LNCaP clone FGC (cell line): Measurements from ENCODE around the gene GRAMD1A.

Source experiments
- DNase-seq: peaks from one replicate; pipeline ENCODE4 v3.0.0-alpha.2; 2011; ENCODE audit warnings: low read depth
- H3K4me3 ChIP-seq: 2 replicates; pipeline ENCODE4 v1.5.1; 2011; ENCODE audit warnings: mild to moderate bottlenecking, low read depth, low read length, control low read depth
- TF ChIP-seq, protein P1 (sequence below): IDR thresholded peaks from 2 replicates; pipeline ENCODE4 v1.5.1; 2012; ENCODE audit warnings: mild to moderate bottlenecking; ENCODE audit not compliant: control insufficient read depth, insufficient read depth; ENCODE audit errors: extremely low read depth

The GRAMD1A gene

GRCh38 chr19:35060160-35060855 is 60.2 kb downstream of the GRAMD1A start:
- H3K4me3 ChIP-seq = no peak overlapping the region
- TF ChIP-seq, protein P1, sequence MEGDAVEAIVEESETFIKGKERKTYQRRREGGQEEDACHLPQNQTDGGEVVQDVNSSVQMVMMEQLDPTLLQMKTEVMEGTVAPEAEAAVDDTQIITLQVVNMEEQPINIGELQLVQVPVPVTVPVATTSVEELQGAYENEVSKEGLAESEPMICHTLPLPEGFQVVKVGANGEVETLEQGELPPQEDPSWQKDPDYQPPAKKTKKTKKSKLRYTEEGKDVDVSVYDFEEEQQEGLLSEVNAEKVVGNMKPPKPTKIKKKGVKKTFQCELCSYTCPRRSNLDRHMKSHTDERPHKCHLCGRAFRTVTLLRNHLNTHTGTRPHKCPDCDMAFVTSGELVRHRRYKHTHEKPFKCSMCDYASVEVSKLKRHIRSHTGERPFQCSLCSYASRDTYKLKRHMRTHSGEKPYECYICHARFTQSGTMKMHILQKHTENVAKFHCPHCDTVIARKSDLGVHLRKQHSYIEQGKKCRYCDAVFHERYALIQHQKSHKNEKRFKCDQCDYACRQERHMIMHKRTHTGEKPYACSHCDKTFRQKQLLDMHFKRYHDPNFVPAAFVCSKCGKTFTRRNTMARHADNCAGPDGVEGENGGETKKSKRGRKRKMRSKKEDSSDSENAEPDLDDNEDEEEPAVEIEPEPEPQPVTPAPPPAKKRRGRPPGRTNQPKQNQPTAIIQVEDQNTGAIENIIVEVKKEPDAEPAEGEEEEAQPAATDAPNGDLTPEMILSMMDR = no peak
- DNase-seq = no peak

- DNase-seq = no peak
- no peak overlapping the region for H3K4me3 ChIP-seq
- TF ChIP-seq, protein P1 = no peak
These were observed 61.7 kb downstream of the GRAMD1A start for GRCh38 chr19:35061583-35062373.

DNA sequence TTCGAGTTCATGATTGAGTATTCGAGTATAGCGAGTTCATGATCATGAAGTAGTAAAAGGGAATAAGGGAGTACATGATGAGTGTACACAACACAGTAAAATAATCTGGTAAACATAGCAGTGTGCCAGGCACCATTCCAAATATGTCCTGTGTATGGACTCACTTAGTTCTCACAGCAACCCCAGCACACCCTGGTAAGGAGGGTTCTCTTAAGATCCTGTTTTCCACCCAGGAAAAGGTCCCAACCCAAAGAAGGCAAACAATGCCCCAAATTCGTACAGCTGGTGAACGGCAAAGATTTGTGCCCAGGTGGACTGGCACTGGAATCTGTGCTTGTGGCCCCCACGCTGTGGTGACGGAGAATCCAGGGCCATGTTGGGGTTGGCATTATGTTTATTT is 62.8 kb downstream of the GRAMD1A start:
- TF ChIP-seq, protein P1 = no peak
- DNase-seq = peak; percentile 71
- H3K4me3 ChIP-seq = no peak overlapping the region

DNA sequence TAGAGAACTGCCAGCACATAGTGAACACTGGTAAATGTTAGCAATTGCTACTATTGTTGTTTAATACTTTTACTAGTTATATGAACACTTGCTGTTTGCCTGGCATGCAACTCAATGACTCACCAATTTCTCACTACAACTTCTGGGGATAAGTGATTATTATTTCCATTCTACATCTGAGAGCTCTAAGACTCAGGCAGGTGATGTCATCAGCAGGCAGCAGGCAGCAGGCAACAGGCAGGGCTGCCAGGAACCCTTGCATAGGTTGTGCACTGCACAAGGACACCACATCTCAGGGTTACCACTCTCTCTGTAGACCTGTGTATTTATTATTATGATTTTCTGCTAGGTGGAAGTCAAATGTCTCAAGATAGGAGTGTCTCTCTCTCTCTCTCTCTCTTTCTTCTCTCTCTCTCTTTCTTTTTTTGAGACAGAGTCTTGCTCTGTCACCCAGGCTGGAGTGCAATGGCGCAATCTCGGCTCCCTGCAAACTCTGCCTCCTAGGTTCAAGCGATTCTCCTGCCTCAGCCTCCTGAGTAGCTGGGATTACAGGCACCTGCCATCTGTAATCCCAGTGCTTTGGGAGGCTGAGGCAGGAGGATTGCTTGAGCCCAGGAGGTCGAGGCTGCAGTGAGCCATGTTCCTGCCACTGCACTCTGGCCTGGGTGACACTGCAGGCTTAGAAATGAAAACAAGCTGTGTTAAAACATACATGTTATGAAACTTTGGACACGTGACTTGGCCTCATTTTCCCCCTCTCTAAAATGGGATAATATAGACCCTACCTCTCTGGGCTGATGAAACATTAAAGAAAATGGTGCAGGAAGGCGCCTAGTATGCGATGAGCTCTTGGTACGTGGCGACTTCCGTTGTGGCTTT is 64.1 kb downstream of the GRAMD1A start:
- TF ChIP-seq, protein P1 = no peak
- no peak for DNase-seq
- H3K4me3 ChIP-seq = no peak overlapping the region

- TF ChIP-seq, protein P1 = no peak
These were observed 65.5 kb downstream of the GRAMD1A start for GRCh38 chr19:35065574-35065973.

DNA sequence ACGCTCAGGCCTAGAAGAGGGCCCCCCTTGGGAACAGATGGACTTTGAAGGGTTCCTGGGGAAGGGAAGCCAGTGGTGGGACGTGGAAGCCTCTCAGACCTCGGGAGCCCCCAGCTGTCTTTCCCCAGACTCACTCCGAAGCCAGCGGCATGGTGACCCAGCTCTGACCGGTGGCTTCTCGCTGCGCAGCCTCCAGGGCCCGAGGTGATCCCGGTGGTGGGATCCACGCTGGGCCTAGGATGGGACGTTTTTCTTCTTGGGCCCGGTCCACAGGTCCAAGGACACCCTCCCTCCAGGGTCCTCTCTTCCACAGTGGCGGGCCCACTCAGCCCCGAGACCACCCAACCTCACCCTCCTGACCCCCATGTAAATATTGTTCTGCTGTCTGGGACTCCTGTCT is 66.0 kb downstream of the GRAMD1A start:
- H3K4me3 ChIP-seq = no peak overlapping the region
- TF ChIP-seq, protein P1 = no peak
- no peak for DNase-seq

More at GRCh38 chr19:35065574-35065973, 65.5 kb downstream of the GRAMD1A start:
- no peak overlapping the region for H3K4me3 ChIP-seq
- no peak for DNase-seq
